ENCODE measurements around the gene ANKRD26. TPM values are rescaled to one million over a fixed set of nuclear protein-coding genes. Genes with fewer than 3 reads are reported as not detected.

The ANKRD26 gene
- 31.9 TPM for total RNA-seq

DNA sequence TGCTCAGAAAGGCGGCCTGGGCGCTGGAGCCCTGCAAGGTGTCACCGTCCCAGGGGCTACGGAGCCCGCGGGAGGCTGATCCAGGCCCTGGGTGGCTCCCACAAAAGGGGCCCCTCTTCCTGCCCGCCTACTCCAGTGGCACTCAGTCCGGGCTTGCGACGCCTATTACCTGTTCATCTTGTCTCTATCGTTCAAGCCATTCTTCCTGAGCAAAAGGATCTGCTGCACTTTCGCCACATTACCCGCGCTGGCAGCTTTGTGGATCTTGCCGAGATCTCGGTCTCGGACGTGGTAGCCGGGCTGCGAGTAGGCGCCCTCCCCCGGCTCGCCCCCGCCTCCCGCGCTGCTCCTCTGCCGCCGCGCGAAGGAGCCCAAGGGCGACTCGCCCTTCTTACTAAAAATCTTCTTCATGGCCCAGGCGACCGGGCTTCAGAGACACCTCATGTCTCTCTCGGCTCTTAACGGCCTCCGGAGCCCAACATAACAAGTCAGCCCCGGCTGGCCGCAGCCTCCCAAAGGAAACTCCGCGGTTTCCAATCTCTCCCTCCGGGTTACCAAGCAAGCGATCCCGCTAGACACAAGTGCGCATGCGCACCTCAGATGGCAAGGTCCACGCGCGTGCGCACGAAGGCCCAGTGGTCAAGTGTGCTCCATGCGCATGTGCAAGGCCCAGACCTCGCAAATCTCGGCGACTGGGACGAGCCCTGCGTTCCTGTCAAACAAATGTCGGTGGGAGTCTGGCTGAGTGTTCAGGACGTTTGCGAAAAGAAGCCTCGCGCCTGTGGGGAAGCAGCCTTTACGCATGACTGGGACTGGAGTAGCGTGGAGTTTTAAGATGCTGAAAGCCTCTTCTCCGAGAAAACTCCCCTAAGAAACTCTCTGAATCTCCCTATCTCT lies at the start of gene ANKRD26:
Gene ANKRD26, minus strand, starts transcription at position 579 of the 897 bp plus-strand sequence. Its CDS starts 168 bp downstream, at position 411.

Small RNA genes within 50 kb of the gene (small RNA-seq; reads per million reads assigned to genes)
- not detected for gene RNU6-490P (ENCODE audit: low replicate concordance)

Other genes with a start within 250 kb of the ANKRD26 start
- 60.1 TPM for gene ABI1, start 239.5 kb downstream of the ANKRD26 start, total RNA-seq
- 93.9 TPM for gene YME1L1, start 53.9 kb upstream of the ANKRD26 start, total RNA-seq
- gene MASTL, start 54.9 kb upstream of the ANKRD26 start, total RNA-seq = 11.9 TPM
- 36.3 TPM for gene ACBD5, start 140.3 kb upstream of the ANKRD26 start, total RNA-seq

Data from parietal lobe (tissue), 2 donors.